Measurements from ENCODE around the gene AKAP17A. TPM values are rescaled to one million over a fixed set of nuclear protein-coding genes. Genes with fewer than 3 reads are reported as not detected.

The AKAP17A gene
- total RNA-seq, result 23.4 and 28.2 TPM in 2 replicates

DNA sequence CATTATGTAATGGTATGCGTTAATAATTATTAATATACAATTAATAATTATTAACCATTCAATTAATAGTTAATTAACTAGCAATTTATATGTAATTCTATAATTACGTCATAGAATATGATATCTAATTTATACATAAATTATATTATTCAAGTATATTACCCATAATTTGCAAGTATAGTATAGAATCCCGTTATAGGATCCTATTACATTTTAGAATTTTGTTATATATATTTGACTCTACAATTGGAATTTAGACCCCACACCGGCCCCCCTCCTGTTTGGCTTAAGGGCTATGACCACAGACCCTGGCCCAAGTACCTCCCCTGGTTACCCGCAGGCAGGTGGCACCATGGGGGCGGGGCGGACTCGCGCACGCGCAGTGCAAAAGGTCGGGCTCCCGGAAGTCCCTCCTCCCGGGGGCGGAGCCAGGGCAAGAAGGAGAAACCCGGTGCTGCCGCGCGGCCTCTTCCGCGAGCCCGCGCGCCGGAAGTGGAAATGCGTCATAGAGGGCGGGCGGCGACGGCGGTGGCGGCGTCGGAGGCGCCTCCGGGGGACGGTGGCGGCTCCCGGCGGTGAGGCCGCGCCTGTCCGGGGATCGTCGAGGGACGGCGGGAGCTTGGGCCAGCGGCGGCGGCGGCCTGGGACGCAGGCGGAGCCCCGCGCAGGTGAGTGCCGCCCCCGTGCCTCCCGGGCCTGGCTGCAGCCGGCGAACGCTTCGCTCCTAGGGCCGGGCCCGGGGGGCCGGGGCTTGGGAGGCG, at the start of gene AKAP17A:
Gene AKAP17A, plus strand, starts transcription at position 503 of the 761 bp plus-strand sequence. CDS start 1,859 bp downstream, outside the sequence.

GRCh38 chrX:1614927-1615326, 23.5 kb downstream of the AKAP17A start, which contains the start of gene ASMT:
ASMT (plus strand) TSS chrX:1615059; CDS start chrX:1615200, 141 bp downstream.

Other genes starting within 250 kb of the AKAP17A start
- gene SLC25A6, start 199.5 kb upstream of the AKAP17A start, total RNA-seq, result 246 and 266 TPM in 2 replicates
- 27.0 and 29.4 TPM in 2 replicates for gene ASMTL, start 138.7 kb upstream of the AKAP17A start, total RNA-seq
- gene P2RY8, start 54.4 kb upstream of the AKAP17A start, total RNA-seq, result 0.67 and 1.7 TPM in 2 replicates
- gene ASMT, start 23.5 kb downstream of the AKAP17A start, total RNA-seq, result not detected in 2 replicates